ENCODE results near the gene CPT1C.

CPT1C gene

GRCh38 chr19:49755956-49756355, 65.0 kb downstream of the CPT1C start:
- DNase-seq (ENCODE audit: low read depth, low spot score), result no peak

- no peak for DNase-seq (ENCODE audit: low read depth, low spot score)
Observed at GRCh38 chr19:49758292-49758691, 67.4 kb downstream of the CPT1C start.

GRCh38 chr19:49761249-49761624, 70.3 kb downstream of the CPT1C start:
- no peak for DNase-seq (ENCODE audit: low read depth, low spot score)

GRCh38 chr19:49761625-49762311, 70.9 kb downstream of the CPT1C start:
- DNase-seq (ENCODE audit: low read depth, low spot score), result no peak

- DNase-seq (ENCODE audit: low read depth, low spot score), result no peak
Observed at GRCh38 chr19:49763230-49763629, 72.3 kb downstream of the CPT1C start, which contains the start of gene TSKS. Gene TSKS, minus strand, starts transcription at chr19:49763306. Its CDS starts 59 bp downstream, at chr19:49763247.

Data from activated CD4-positive, CD25-positive, alpha-beta regulatory T cell treated with anti-CD3 and anti-CD28 coated beads, Interleukin-2, amount 50 U/mL, for 16 hours (primary cell).